ENCODE results near the gene SLC25A27. TPM values are rescaled to one million over a fixed set of nuclear protein-coding genes. Genes with fewer than 3 reads are reported as not detected.

Gene SLC25A27
- total and polyA plus RNA-seq, 7 donors, result 2.1 to 13.3 (median 6.8) TPM

Other genes starting within 250 kb of the SLC25A27 start
- gene RCAN2, start 161.5 kb upstream of the SLC25A27 start, total RNA-seq, result 100 to 1,000 TPM in 1 of 4 donors, 10 to 100 TPM in 3; 13.2 to 108 (median 50.8) TPM
- gene RCAN2, start 161.5 kb upstream of the SLC25A27 start, polyA plus RNA-seq, result 10 to 100 TPM in 2 of 3 donors, 1 to 10 TPM in 1; 2.6 to 20.0 (median 15.8) TPM
- gene CYP39A1, start 157 bp upstream of the SLC25A27 start, total RNA-seq, result under 1 TPM; 0.62 to 0.90 (median 0.67) TPM
- 1 to 10 TPM in 1 of 3 donors, under 1 TPM in 2; 0.34 to 2.0 (median 0.58) TPM for gene CYP39A1, start 157 bp upstream of the SLC25A27 start, polyA plus RNA-seq
- gene TDRD6, start 34.9 kb downstream of the SLC25A27 start, total RNA-seq, result under 1 TPM; 0.17 to 0.42 (median 0.23) TPM
- gene TDRD6, start 34.9 kb downstream of the SLC25A27 start, polyA plus RNA-seq, result under 1 TPM; 0.04 to 0.45 (median 0.13) TPM
- gene PLA2G7, start 82.4 kb downstream of the SLC25A27 start, total RNA-seq, result under 1 TPM in 2 of 4 donors, not detected in 2; 0.38 to 0.66 TPM
- gene PLA2G7, start 82.4 kb downstream of the SLC25A27 start, polyA plus RNA-seq, result under 1 TPM in 2 of 3 donors, not detected in 1; 0.03 to 0.05 TPM
- not detected for gene ANKRD66, start 94.0 kb downstream of the SLC25A27 start, total RNA-seq
- gene ANKRD66, start 94.0 kb downstream of the SLC25A27 start, polyA plus RNA-seq, result not detected
- not detected for gene MEP1A, start 140.4 kb downstream of the SLC25A27 start, total RNA-seq
- gene MEP1A, start 140.4 kb downstream of the SLC25A27 start, polyA plus RNA-seq, result under 1 TPM in 2 of 3 donors, not detected in 1; 0.04 to 0.21 TPM